Parathyroid adenoma (tissue), 2 donors: Measurements from ENCODE around the gene TMEM186.
"Not testable (repeated sequence)": the region's sequence is repeated elsewhere in the genome, so short reads cannot be mapped to it uniquely, and the experiment has no call there.

ENCODE experiments used
- H2AFZ ChIP-seq: fragments of 300-600 bp; sonication (generic); one replicate; pipeline ENCODE4 v1.7.0; 2017; ENCODE audit warnings: antibody characterized with exemption, mild to moderate bottlenecking
- H3K27ac ChIP-seq: fragments of 300-600 bp; sonication (generic); one replicate; pipeline ENCODE4 v1.7.0; 2017
- H3K27me3 ChIP-seq: fragments of 300-600 bp; sonication (generic); one replicate; pipeline ENCODE4 v1.7.0; 2017; ENCODE audit warnings: low read length; ENCODE audit not compliant: control insufficient read depth, insufficient read depth
- H3K36me3 ChIP-seq: fragments of 300-600 bp; sonication (generic); one replicate; pipeline ENCODE4 v1.7.0; 2017; ENCODE audit warnings: low read length; ENCODE audit not compliant: control insufficient read depth, insufficient read depth
- H3K4me1 ChIP-seq: fragments of 300-600 bp; sonication (generic); one replicate; pipeline ENCODE4 v1.7.0; 2017; ENCODE audit warnings: control low read depth
- H3K4me2 ChIP-seq: fragments of 300-600 bp; sonication (generic); one replicate; pipeline ENCODE4 v1.7.0; 2017; ENCODE audit warnings: low read length
- H3K4me3 ChIP-seq: fragments of 300-600 bp; sonication (generic); one replicate; pipeline ENCODE4 v1.7.0; 2017; ENCODE audit warnings: low read depth, low read length
- H3K79me2 ChIP-seq: fragments of 300-600 bp; sonication (generic); one replicate; pipeline ENCODE4 v1.7.0; 2017; ENCODE audit warnings: control low read depth
- H3K9ac ChIP-seq: fragments of 300-600 bp; sonication (generic); one replicate; pipeline ENCODE4 v1.7.0; 2017; ENCODE audit warnings: mild to moderate bottlenecking
- H3K9me3 ChIP-seq: fragments of 300-600 bp; sonication (generic); one replicate; pipeline ENCODE4 v1.7.0; 2017; ENCODE audit warnings: low read length; ENCODE audit not compliant: control insufficient read depth
- TF ChIP-seq, protein P1 (sequence below): fragments of 300-600 bp; sonication (generic); IDR thresholded peaks from one replicate; pipeline ENCODE4 v1.7.0; 2017; ENCODE audit warnings: antibody characterized with exemption, mild to moderate bottlenecking
- donor health status: primary hyperparathyroidism.

Gene TMEM186

DNA sequence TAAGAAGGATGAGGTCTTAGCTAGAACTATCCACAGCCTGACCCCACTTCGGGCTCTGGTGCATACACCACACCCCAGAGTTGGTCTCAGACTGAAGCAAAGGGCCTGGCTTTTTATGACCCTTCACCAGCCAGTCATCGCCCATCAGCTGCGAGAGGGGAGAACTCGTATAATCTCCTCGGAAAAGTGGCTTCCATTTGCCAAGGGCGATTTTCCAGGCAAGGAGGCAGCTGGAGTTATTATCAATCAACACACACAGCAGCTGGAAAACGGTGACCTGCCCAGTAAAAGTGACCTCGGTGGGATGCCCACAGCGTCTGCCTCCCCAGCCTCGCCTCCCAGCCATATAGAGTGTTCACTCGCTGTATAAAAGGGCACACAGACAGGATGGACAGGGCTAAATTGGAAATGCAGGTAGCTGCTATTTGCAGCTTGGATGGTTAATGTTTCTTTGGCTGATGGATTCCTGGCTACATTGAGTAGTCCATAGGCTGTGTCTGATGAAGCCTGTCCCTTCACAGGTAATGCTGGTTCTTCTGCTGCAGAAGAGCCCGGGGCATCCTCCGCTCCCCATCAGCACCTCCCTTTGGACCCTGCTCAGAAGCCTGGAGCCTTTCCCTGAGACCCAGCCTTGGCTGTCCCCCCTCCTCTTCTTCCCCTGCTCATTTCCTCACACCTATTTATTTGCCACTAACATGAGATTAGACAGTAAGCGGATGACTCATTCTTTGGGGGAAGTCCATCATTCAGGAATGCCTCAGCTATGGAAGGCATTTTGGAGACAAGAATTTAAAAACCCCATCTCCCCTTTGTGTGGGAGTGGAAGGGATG lies 45.7 kb downstream of the TMEM186 start:
- H3K9ac ChIP-seq, result no peak overlapping the region
- no peak overlapping the region for H2AFZ ChIP-seq
- H3K27ac ChIP-seq, result no peak overlapping the region
- H3K4me1 ChIP-seq, result no peaks in the 10 kb centered on the region
- no peaks in the 10 kb centered on the region for H3K27me3 ChIP-seq
- no peaks in the 10 kb centered on the region for H3K9me3 ChIP-seq
- H3K4me2 ChIP-seq, result no peak overlapping the region
- H3K4me3 ChIP-seq, result no peak overlapping the region
- no peaks in the 10 kb centered on the region for H3K36me3 ChIP-seq
- no peaks in the 10 kb centered on the region for H3K79me2 ChIP-seq
- TF ChIP-seq, protein P1, sequence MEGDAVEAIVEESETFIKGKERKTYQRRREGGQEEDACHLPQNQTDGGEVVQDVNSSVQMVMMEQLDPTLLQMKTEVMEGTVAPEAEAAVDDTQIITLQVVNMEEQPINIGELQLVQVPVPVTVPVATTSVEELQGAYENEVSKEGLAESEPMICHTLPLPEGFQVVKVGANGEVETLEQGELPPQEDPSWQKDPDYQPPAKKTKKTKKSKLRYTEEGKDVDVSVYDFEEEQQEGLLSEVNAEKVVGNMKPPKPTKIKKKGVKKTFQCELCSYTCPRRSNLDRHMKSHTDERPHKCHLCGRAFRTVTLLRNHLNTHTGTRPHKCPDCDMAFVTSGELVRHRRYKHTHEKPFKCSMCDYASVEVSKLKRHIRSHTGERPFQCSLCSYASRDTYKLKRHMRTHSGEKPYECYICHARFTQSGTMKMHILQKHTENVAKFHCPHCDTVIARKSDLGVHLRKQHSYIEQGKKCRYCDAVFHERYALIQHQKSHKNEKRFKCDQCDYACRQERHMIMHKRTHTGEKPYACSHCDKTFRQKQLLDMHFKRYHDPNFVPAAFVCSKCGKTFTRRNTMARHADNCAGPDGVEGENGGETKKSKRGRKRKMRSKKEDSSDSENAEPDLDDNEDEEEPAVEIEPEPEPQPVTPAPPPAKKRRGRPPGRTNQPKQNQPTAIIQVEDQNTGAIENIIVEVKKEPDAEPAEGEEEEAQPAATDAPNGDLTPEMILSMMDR, result no peak

DNA sequence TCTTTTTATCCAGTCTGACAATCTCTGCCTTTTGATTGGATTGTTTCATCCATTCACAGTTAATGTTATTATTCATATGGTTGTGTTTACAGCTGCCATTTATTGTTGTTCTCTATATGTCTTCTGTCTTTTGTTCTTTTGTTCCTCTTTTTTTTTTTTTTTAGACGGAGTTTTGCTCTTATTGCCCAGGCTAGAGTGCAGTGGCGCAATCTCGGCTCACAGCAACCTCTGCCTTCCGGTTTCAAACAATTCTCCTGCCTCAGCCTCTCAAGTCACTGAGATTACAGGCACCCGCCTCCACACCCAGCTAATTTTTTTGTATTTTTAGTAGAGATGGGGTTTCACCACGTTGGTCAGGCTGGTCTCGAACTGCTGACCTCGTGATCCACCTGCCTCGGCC lies 48.5 kb downstream of the TMEM186 start:
- H3K4me3 ChIP-seq, H2AFZ ChIP-seq, H3K4me2 ChIP-seq, H3K36me3 ChIP-seq, H3K79me2 ChIP-seq, H3K9ac ChIP-seq, H3K9me3 ChIP-seq, H3K27me3 ChIP-seq, H3K4me1 ChIP-seq, H3K27ac ChIP-seq: not testable (repeated sequence)
